HG02763 (cell line): ENCODE measurements around the gene MRPL55.

Experiments used
- ATAC-seq: cut with Tn5 transposase; IDR thresholded peaks from one replicate; pipeline ENCODE4 v1.9.1; 2021; ENCODE audit warnings: mild to moderate bottlenecking, moderate library complexity; ENCODE audit not compliant: unreplicated experiment

MRPL55 gene

DNA sequence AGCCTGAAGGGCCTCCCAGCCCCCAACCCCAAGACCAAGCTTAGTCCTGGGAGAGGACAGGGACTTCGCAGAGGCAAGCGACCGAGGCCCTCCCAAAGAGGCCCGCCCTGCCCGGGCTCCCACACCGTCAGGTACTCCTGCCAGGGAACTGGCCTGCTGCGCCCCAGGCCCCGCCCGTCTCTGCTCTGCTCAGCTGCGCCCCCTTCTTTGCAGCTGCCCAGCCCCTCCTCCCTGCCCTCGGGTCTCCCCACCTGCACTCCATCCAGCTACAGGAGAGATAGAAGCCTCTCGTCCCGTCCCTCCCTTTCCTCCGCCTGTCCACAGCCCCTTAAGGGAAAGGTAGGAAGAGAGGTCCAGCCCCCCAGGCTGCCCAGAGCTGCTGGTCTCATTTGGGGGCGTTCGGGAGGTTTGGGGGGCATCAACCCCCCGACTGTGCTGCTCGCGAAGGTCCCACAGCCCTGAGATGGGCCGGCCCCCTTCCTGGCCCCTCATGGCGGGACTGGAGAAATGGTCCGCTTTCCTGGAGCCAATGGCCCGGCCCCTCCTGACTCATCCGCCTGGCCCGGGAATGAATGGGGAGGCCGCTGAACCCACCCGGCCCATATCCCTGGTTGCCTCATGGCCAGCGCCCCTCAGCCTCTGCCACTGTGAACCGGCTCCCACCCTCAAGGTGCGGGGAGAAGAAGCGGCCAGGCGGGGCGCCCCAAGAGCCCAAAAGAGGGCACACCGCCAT is 48.5 kb downstream of the MRPL55 start:
- no peak for ATAC-seq

DNA sequence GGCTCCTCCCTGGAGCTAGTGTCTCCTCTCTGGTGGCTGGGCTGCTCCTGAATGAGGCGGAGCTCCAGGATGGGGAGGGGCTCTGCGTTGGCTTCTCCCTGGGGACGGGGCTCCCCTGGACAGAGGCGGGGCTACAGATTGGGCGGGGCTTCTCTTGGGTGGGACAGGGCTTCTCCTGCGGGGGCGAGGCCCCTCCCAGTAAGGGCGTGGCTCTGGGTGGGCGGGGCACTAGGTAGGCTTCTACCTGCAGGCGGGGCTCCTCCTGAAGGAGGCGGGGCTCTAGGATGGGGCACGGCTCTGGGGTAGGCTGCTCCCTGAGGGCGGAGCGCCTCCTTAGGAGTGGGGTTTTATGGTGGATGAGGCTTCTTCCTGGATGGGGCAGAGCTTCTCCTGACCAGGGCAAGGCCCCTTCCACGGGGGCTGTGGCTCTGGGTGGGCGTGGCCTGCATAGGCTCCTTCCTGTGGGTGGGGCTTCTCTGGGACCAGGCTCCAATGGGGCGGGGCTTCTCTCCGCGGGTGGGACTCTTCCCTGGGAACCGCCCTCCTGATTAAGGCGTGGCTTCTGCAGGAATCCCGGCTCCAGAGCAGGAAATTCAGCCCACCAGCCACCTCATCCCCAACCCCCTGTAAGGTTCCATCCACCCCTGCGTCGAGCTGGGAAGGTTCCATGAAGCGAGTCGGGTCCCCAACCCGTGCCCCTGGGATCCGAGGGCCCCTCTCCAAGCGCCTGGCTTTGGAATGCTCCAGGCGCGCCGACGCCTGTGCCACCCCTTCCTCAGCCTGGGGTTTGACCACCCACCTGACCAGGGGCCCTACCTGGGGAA is 49.3 kb downstream of the MRPL55 start:
- no peak for ATAC-seq

GRCh38 chr1:228058949-228059633 is 50.0 kb downstream of the MRPL55 start:
- no peak for ATAC-seq

GRCh38 chr1:228058172-228058948 is 50.7 kb downstream of the MRPL55 start:
- ATAC-seq, result no peak
